ENCODE measurements around the gene NUDT13.
A peak's percentile ranks its signal among the peaks of the same experiment; 100 is the strongest.

Gene NUDT13

GRCh38 chr10:73110345-73110849, at the start of gene NUDT13:
Gene NUDT13 (plus strand): TSS chr10:73110455. CDS start chr10:73114366, 3,911 bp downstream.
- no peak for DNase-seq

GRCh38 chr10:73060738-73061635, 49.3 kb upstream of the NUDT13 start:
- no peak for DNase-seq

- no peak for DNase-seq
Measured at GRCh38 chr10:73061743-73062142, 48.5 kb upstream of the NUDT13 start.

GRCh38 chr10:73065441-73065840, 44.8 kb upstream of the NUDT13 start:
- DNase-seq = no peak

- no peak for DNase-seq
Measured at GRCh38 chr10:73073627-73074026, 36.6 kb upstream of the NUDT13 start.

GRCh38 chr10:73075829-73076228, 34.4 kb upstream of the NUDT13 start:
- no peak for DNase-seq

- no peak for DNase-seq
Measured at GRCh38 chr10:73076360-73077183, 33.7 kb upstream of the NUDT13 start.

- no peak for DNase-seq
Measured at GRCh38 chr10:73079779-73080541, 30.3 kb upstream of the NUDT13 start.

GRCh38 chr10:73083221-73083620, 27.0 kb upstream of the NUDT13 start:
- DNase-seq = no peak

GRCh38 chr10:73084209-73084608, 26.0 kb upstream of the NUDT13 start:
- DNase-seq = no peak

- DNase-seq = no peak
Measured at GRCh38 chr10:73086816-73087215, 23.4 kb upstream of the NUDT13 start.

- no peak for DNase-seq
Measured at GRCh38 chr10:73088304-73088703, 22.0 kb upstream of the NUDT13 start.

- no peak for DNase-seq
Measured at GRCh38 chr10:73092830-73093229, 17.4 kb upstream of the NUDT13 start.

GRCh38 chr10:73093922-73094850, 16.1 kb upstream of the NUDT13 start:
- no peak for DNase-seq

GRCh38 chr10:73094986-73095480, 15.2 kb upstream of the NUDT13 start:
- no peak for DNase-seq

- no peak for DNase-seq
Measured at GRCh38 chr10:73095481-73096021, 14.7 kb upstream of the NUDT13 start.

GRCh38 chr10:73096041-73096448, 14.2 kb upstream of the NUDT13 start:
- DNase-seq = peak; percentile 22

- DNase-seq = peak; percentile 92
Measured at GRCh38 chr10:73096449-73097304, 13.6 kb upstream of the NUDT13 start, which contains the start of gene P4HA1. Gene P4HA1 (minus strand): TSS chr10:73096866. CDS start chr10:73074883, 21,983 bp downstream.

- no peak for DNase-seq
Measured at GRCh38 chr10:73097305-73097670, 13.0 kb upstream of the NUDT13 start.

GRCh38 chr10:73099141-73099540, 11.1 kb upstream of the NUDT13 start:
- no peak for DNase-seq
